ENCODE results near the gene ABCC8. TPM values are rescaled to one million over a fixed set of nuclear protein-coding genes. Genes with fewer than 3 reads are reported as not detected.
A peak's percentile ranks its signal among the peaks of the same experiment; 100 is the strongest.

Gene ABCC8
- polyA plus RNA-seq, 3 donors, result not detected

DNA sequence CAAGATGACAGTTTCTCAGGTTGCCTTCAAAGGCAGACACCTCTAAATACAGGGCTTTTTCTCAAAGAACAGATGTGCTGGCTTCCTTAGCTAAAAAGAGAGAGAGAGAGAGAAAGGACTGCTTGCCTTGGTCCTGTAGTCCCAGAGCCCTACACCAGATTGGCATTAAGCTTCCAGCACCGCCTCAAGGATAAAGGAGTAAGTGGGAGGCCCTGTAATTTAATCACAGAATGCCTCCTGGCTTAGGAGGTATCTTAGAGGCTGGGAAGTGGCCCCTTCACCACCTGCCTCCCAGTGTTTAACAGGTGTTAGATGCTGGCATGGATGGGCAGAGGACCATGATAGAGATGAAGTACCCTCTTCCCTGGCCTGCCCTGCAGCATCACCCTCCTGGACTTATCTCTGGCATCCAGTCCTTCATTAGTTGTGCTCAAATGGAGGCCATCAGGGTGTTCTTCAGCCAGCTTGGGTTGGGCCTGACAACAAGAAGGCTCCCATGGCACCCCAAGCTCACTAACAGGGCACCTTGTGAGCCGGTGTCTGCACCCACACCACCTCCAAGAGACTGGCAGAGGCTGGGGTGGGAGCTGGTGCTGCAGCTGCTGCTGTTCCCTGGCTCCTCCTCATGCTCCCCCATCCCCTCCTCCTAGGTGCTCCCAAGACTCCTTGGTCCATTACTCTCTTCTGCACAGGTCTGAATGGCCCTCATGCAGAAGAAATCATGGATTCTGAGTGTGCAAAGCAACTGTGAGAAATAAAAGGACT is 32.5 kb downstream of the ABCC8 start:
- Mint-ChIP-seq H3K27ac (peak overlapping the region in 1 of 7 donors; percentile 60), H3K4me3 (no peak overlapping the region), H3K36me3 (no peaks in the 10 kb centered on the region), H3K27me3 (ENCODE audit: low read depth in 3 of 3) (peaks cover 2 to 10% (median 5%) of the 10 kb centered on the region in 3 donors), H3K4me1 (peaks cover 5% of the 10 kb centered on the region), H3K9me3 (no peaks in the 10 kb centered on the region)
- intact Hi-C loops (cut with micrococcal nuclease), result no loop called here
- no peaks in the 10 kb centered on the region for H3K27me3 ChIP-seq (ENCODE audit: control insufficient read depth in 2 of 2, insufficient read depth in 2 of 2, low read length in 2 of 2)
- H4K20me1 ChIP-seq (ENCODE audit: insufficient read depth, low read length), result no peaks in the 10 kb centered on the region
- TF ChIP-seq CTCF (IDR thresholded peaks at IDR 0.05), result no peak
- no peak overlapping the region for H3K27ac ChIP-seq (ENCODE audit: low read depth in 1 of 2, low read length in 2 of 2)
- no peak for DNase-seq
- H3K9me3 ChIP-seq (replicated peaks in 1 of 2; ENCODE audit: control insufficient read depth in 1 of 2, insufficient read depth in 1 of 2, low read length in 2 of 2), result no peaks in the 10 kb centered on the region
- H3K36me3 ChIP-seq (replicated peaks in 1 of 2; ENCODE audit: control insufficient read depth in 1 of 2, insufficient read depth in 2 of 2, low read length in 2 of 2), result no peaks in the 10 kb centered on the region
- H3K4me3 ChIP-seq (replicated peaks in 1 of 3; ENCODE audit: low read depth in 2 of 3, low read length in 3 of 3), result no peak overlapping the region
- H2AFZ ChIP-seq (ENCODE audit: insufficient read depth, low read depth, low read length, poor library complexity, severe bottlenecking), result no peak overlapping the region
- H3K4me1 ChIP-seq (ENCODE audit: control insufficient read depth in 1 of 2, insufficient read depth in 2 of 2, low read length in 2 of 2), result no peaks in the 10 kb centered on the region
- no peaks in the 10 kb centered on the region for H3K79me2 ChIP-seq (ENCODE audit: insufficient read depth, low read length)
- 80% methylated on average over 1 of the region's 2 CpGs for WGBS (ENCODE audit: insufficient coverage)
- no peak overlapping the region for H3K4me2 ChIP-seq (replicated peaks; ENCODE audit: extremely low read depth, low read length, poor library complexity, severe bottlenecking)
- H3K9ac ChIP-seq (ENCODE audit: insufficient read depth, low read length, poor library complexity, severe bottlenecking), result no peak overlapping the region

- no peak overlapping the region for H2AFZ ChIP-seq (ENCODE audit: insufficient read depth, low read depth, low read length, poor library complexity, severe bottlenecking)
- no peaks in the 10 kb centered on the region for H3K4me1 ChIP-seq (ENCODE audit: control insufficient read depth in 1 of 2, insufficient read depth in 2 of 2, low read length in 2 of 2)
- no peak for DNase-seq
- H3K9me3 Mint-ChIP-seq, result no peaks in the 10 kb centered on the region
- no peak overlapping the region for H3K4me3 Mint-ChIP-seq
- H3K79me2 ChIP-seq (ENCODE audit: insufficient read depth, low read length), result no peaks in the 10 kb centered on the region
- H4K20me1 ChIP-seq (ENCODE audit: insufficient read depth, low read length), result no peaks in the 10 kb centered on the region
- no peaks in the 10 kb centered on the region for H3K9me3 ChIP-seq (replicated peaks in 1 of 2; ENCODE audit: control insufficient read depth in 1 of 2, insufficient read depth in 1 of 2, low read length in 2 of 2)
- no peak for TF ChIP-seq CTCF (IDR thresholded peaks at IDR 0.05)
- no peak overlapping the region for H3K9ac ChIP-seq (ENCODE audit: insufficient read depth, low read length, poor library complexity, severe bottlenecking)
- no peak overlapping the region for H3K4me3 ChIP-seq (replicated peaks in 1 of 3; ENCODE audit: low read depth in 2 of 3, low read length in 3 of 3)
- no peak overlapping the region for H3K4me2 ChIP-seq (replicated peaks; ENCODE audit: extremely low read depth, low read length, poor library complexity, severe bottlenecking)
- H3K27me3 ChIP-seq (ENCODE audit: control insufficient read depth in 2 of 2, insufficient read depth in 2 of 2, low read length in 2 of 2), result no peaks in the 10 kb centered on the region
- intact Hi-C loops (cut with micrococcal nuclease), result no loop called here
- 100% methylated on average over 2 of the region's 2 CpGs for WGBS (ENCODE audit: insufficient coverage)
- peaks cover 4 to 10% (median 8%) of the 10 kb centered on the region in 3 donors for H3K27me3 Mint-ChIP-seq (ENCODE audit: low read depth in 3 of 3)
- H3K27ac ChIP-seq (ENCODE audit: low read depth in 1 of 2, low read length in 2 of 2), result no peak overlapping the region
- H3K36me3 Mint-ChIP-seq, result no peaks in the 10 kb centered on the region
- no peaks in the 10 kb centered on the region for H3K36me3 ChIP-seq (replicated peaks in 1 of 2; ENCODE audit: control insufficient read depth in 1 of 2, insufficient read depth in 2 of 2, low read length in 2 of 2)
- H3K27ac Mint-ChIP-seq, result no peak overlapping the region
- H3K4me1 Mint-ChIP-seq, result peaks cover 6% of the 10 kb centered on the region
These were observed 33.2 kb downstream of the ABCC8 start for GRCh38 chr11:17443423-17443822.

Measured in CD14-positive monocyte (primary cell).